ENCODE data around the gene TUBB2A. TPM values are rescaled to one million over a fixed set of nuclear protein-coding genes. Genes with fewer than 3 reads are reported as not detected.
"Not testable (repeated sequence)": the region's sequence is repeated elsewhere in the genome, so short reads cannot be mapped to it uniquely, and the experiment has no call there.

The TUBB2A gene
- total RNA-seq, 1 donor from 2014 or later, result 15.4 TPM

DNA sequence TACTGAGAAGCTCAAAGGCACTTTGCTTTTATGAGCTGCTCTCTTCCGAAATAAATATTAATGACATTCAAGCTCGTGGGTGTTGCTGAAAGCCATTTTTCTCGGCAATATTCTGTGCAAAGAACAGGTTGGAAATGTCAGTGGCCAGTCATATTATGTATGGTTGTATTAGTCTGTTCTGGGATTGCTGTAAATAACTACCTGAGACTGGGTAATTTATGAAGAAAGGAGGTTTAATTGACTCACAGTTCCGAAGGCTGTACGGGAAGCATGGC lies 38.0 kb upstream of the TUBB2A start:
- Histone ChIP-seq H3K27ac (no peak overlapping the region), H3K27me3 (no peaks in the 10 kb centered on the region), H3K4me3 (no peak overlapping the region), H3K9me3 (no peaks in the 10 kb centered on the region), H3K4me1 (no peaks in the 10 kb centered on the region), H3K36me3 (no peaks in the 10 kb centered on the region)
- ATAC-seq (no peak), DNase-seq (no peak)
- TF ChIP-seq, protein P1, sequence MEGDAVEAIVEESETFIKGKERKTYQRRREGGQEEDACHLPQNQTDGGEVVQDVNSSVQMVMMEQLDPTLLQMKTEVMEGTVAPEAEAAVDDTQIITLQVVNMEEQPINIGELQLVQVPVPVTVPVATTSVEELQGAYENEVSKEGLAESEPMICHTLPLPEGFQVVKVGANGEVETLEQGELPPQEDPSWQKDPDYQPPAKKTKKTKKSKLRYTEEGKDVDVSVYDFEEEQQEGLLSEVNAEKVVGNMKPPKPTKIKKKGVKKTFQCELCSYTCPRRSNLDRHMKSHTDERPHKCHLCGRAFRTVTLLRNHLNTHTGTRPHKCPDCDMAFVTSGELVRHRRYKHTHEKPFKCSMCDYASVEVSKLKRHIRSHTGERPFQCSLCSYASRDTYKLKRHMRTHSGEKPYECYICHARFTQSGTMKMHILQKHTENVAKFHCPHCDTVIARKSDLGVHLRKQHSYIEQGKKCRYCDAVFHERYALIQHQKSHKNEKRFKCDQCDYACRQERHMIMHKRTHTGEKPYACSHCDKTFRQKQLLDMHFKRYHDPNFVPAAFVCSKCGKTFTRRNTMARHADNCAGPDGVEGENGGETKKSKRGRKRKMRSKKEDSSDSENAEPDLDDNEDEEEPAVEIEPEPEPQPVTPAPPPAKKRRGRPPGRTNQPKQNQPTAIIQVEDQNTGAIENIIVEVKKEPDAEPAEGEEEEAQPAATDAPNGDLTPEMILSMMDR (IDR thresholded peaks at IDR 0.05), result no peak
- intact Hi-C loops (cut with DNase I), result no loop called here

DNA sequence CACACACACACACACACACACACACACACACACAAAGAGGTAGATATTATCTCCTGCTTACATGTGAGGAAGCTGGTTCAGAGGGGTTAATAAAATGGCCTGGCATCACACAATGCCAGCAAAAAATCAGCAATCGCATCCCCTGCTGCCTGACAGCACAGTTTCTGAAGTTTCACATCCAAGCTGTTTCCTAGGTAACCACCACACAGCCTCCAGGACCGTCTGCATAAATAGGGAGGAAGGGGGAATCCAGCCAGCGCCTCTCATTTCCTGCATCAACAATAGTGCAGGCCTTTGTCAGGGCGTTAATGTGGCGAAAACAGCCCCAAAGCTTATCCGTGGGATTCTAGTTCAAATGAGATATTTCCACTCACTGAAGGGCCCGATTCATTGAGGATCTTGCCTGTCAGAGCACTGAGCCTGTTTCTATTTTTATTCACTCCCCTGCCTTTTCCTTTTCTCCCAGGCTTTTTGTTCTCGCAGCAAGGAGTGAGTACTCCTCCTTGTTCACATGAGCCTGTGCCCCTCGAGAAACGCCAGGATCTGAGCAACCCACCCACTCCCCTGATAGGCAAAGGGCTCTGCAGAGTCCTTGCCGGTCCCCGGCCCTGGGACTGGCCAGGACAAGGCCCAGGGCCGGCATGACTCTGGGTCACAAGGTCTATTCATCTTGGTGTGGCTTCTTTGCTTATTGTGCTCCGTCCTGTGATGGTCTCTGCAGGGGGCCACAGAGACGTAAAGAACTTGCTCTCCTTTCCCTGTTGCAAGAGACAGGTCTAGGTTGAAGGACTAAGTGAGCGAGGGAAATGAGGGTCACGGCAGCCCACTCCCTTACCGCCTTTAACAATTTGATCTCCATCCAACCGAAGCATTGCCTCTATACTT lies 37.4 kb upstream of the TUBB2A start:
- Histone ChIP-seq H3K4me1 (no peaks in the 10 kb centered on the region), H3K4me3 (no peak overlapping the region), H3K27me3 (no peaks in the 10 kb centered on the region), H3K27ac (no peak overlapping the region), H3K9me3 (no peaks in the 10 kb centered on the region), H3K36me3 (no peaks in the 10 kb centered on the region)
- DNase-seq (no peak), ATAC-seq (no peak)
- TF ChIP-seq, protein P1 (IDR thresholded peaks at IDR 0.05), result no peak
- intact Hi-C loops (cut with DNase I), result no loop called here

DNA sequence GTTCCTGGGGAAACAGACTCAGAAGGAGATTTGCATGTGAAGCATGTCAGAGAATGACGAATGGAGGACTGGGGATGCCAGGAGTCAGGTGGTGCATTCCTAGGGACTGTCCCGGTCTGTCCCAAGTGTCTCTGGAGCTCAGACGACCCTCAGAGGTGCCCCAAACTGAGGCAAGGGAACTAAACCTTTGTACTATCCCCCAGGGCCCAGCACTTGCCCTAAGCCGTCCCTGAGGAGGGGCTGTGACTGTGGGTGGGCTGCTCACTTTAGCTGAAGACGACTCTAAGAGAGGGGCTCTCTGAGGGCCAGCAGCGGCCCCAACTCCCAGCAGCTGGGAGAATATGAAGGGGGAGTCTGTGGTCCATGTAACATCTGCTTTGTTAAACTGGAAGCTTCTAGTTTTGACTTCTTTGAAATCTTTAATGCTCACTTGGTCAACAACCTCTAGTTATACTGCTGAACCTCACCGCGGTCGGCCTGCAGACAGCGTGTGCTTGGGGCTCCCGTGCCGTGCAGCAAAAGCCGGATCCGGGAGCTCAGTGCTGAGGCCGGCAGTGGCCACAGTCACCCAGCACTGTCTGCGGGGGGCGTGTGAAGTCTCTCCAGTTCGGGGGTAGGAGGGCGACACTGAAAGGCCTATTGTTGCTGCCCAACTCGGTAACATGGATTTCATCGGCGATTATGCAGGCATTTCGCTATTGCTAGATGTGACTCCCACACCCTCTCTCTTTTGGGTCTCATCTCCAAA lies 35.9 kb upstream of the TUBB2A start:
- ATAC-seq (no peak), DNase-seq (no peak)
- H3K4me1 ChIP-seq, result no peaks in the 10 kb centered on the region
- no peaks in the 10 kb centered on the region for H3K27me3 ChIP-seq
- no peaks in the 10 kb centered on the region for H3K9me3 ChIP-seq
- no peak overlapping the region for H3K4me3 ChIP-seq
- TF ChIP-seq, protein P1 (IDR thresholded peaks at IDR 0.05), result no peak
- no peak overlapping the region for H3K27ac ChIP-seq
- intact Hi-C loops (cut with DNase I), result no loop called here
- H3K36me3 ChIP-seq, result no peaks in the 10 kb centered on the region

DNA sequence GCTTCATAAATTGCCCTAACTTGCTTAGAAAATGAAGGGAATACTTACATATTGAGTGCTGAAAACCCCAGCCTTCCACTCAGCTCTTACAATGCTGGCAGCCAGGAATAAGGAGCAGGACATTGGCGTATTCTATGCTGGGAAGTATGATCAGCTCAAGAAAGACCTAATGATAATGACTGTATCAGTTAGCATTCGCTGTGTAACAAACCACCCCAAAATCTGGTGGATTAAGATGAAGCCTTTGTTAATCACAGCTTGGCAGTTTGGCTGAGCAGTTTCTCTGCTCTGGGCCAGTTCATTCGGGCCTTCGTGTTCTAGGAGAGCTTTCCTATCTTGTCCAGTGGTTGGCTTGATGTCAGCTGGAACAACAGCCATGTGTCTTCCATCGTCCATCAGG lies 33.4 kb upstream of the TUBB2A start:
- H3K9me3 ChIP-seq, result no peaks in the 10 kb centered on the region
- TF ChIP-seq, protein P1 (IDR thresholded peaks at IDR 0.05), result no peak
- intact Hi-C loops (cut with DNase I), result no loop called here

DNA sequence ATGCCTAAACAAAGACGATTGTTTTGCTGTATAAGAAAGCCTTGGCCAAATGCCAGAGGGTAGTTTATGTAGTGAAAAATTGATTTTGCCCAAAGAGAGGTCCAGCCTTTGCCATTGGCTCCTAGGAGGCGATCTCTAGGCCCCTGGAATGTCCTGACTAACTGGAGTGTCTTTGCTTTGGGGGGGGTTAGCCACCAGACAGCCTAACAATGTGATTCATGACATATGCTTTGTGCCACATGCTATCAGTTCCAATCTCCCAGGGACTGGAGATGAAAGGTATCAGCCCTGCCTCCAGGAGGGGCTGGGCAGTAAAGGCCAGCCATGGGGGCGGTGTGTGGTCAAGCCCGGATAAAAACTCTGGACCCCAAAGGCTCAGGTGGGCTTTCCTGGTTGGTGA lies 32.7 kb upstream of the TUBB2A start:
- H3K27me3 ChIP-seq, result no peaks in the 10 kb centered on the region
- intact Hi-C loops (cut with DNase I), result no loop called here
- no peaks in the 10 kb centered on the region for H3K9me3 ChIP-seq
- H3K4me1 ChIP-seq, result no peaks in the 10 kb centered on the region
- no peak for ATAC-seq
- H3K27ac ChIP-seq, result no peak overlapping the region
- no peak for DNase-seq
- no peak overlapping the region for H3K4me3 ChIP-seq
- TF ChIP-seq, protein P1 (IDR thresholded peaks at IDR 0.05), result no peak
- H3K36me3 ChIP-seq, result no peaks in the 10 kb centered on the region

More for the DNA sequence above, 33.4 kb upstream of the TUBB2A start:
- ATAC-seq, result no peak
- Histone ChIP-seq H3K27ac (no peak overlapping the region), H3K27me3 (no peaks in the 10 kb centered on the region), H3K36me3 (no peaks in the 10 kb centered on the region), H3K4me3 (no peak overlapping the region), H3K4me1 (no peaks in the 10 kb centered on the region)
- no peak for DNase-seq

DNA sequence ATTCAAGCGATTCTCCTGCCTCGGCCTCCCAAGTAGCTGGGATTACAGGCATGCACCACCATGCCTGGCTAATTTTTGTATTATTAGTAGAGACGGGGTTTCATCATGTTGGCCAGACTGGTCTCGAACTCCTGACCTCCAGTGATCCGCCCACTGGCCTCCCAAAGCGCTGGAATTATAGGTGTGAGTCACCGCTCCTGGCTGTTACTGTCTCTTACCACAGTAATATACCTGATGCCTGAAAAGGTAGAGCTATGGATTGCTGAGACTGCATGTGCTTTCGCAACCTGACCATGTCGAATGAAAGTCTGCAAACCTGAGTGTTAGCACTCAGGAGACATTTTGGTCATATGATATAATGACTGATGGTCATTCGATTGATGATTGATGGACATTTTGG lies 31.8 kb upstream of the TUBB2A start:
- intact Hi-C loops (cut with DNase I); ATAC-seq: not testable (repeated sequence)

More for the DNA sequence above, 31.8 kb upstream of the TUBB2A start:
- H3K4me1 ChIP-seq, H3K4me3 ChIP-seq, H3K27ac ChIP-seq, H3K27me3 ChIP-seq, DNase-seq, H3K9me3 ChIP-seq, H3K36me3 ChIP-seq: not testable (repeated sequence)

Data from upper lobe of right lung (tissue), 1 donor.